NCI-H2029 (cell line): ENCODE results near the gene SHH.
"Not testable (repeated sequence)": the region's sequence is repeated elsewhere in the genome, so short reads cannot be mapped to it uniquely, and the experiment has no call there.

Source experiments
- DNase-seq: peaks from one replicate; lab custom pipeline; 2025; lab: John Stamatoyannopoulos, UW

Gene SHH

DNA sequence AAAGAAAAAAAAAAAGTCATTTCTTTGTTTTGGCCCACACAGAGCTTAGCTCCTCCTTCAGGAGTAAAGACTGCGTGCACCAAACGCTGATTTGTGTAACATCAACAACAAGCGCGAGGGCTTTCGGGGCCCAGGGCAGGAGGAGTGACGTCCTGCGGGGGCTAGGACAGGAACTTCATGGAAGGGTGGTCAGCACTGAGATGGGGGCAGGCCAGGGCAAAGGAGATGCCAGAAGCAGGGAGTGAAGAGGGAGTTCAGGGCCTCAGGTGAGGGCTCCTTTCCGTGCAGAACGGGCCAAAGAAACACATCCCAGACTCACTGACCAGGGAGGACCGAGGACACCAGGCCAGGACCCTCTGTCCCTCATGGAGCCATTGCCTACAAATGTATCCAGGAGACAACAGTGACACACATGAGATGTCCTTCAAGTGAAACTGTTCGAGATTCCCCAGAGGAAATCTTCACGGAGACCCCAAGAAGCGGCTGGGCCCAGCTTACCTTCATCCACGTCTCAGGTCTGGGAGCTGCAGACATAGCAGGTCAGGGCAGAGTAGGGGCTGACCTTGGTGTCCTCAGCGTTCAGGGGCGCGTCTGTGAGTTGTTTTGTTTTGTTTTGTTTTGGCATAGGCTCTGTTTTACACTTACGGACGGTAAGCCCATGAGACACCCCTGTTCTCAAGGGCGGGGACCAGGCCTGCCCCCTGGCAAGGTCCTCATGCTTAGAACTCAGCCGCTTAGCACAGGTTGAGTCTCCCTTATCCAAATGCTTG, 30.4 kb upstream of the SHH start:
- DNase-seq = no peak

DNA sequence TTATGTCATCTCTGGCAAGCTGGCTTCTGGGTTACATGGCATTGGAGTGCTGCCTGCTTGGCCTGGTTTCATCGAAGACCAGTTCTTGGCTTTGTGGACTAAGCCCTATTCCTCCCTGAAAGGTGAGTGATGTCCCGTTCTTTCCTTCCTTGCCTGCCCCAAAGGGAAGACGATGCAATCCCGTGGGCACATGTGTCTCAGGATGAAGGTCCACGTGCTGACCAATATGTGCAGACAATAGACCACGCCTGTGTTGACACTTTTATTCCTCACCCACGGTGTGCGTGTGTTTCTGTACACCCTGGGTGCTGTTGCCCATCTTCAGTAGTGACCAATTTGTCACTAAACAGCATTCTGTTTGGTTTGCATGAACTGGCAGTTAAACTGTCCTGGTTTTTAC, 28.6 kb upstream of the SHH start:
- no peak for DNase-seq

DNA sequence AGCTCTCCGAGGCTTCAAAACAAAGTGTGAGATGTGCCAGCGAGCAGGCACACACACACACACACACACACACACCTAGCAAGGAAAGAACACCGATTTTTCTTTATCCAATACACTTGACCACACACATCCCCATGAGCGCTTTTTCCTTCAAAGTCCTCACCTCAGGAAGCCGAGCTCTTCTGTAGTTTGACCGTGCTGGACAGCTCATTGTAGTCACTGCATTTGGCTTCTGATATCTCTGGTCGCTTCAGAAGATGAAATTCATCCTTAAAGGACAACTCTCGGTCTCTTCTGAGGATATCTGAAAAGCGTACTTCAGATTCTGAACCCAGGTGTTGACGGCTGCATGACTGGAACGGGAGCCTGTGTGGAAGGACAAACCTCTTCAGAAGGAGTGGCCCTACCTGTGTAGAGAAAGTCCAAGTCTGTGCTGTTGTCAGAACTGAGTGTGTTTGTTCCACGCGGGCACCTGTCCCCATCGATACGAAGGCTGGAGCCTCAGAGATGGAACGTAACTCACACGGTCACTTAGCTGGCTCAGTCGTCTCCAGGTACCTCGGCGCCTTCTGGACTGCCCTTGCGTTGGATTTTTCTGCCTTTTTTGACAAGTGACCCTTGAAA, 28.1 kb upstream of the SHH start:
- DNase-seq = no peak

DNA sequence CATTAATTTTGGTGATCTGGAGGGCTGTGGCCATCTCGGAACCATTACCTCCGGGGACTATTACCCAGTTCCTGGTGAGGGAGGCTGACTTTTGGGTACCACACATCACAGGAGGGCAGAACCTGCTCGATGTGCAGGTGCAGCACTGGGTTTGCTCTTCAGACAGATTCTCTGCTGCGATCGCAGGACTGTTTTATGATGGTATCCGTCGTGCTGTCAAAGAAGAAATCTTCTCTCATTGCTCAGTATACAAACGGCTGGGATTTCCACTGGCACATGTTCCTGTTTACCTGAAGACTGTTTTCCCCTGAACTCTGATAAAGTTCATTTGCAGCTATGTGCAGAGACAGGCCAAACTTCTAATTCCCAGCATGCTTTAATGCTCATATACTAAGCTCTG, 27.2 kb upstream of the SHH start:
- DNase-seq = no peak

DNA sequence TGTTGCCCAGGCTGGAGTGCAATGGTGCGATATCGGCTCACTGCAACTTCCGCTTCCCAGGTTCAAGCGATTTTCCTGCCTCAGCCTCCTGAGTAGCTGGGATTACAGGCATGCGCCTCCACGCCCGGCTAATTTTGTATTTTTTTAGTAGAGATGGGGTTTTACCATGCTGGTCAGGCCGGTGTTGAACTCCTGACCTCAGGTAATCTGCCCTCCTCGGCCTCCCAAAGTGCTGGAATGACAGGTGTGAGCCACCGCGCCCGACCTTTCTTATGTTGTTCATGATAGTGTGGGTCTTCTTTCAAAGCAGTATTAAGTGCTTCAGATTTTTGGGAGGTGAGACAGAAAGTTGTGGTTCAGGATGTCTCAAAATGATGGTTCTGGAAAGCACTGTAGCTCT, 26.0 kb upstream of the SHH start:
- DNase-seq = not testable (repeated sequence)

DNA sequence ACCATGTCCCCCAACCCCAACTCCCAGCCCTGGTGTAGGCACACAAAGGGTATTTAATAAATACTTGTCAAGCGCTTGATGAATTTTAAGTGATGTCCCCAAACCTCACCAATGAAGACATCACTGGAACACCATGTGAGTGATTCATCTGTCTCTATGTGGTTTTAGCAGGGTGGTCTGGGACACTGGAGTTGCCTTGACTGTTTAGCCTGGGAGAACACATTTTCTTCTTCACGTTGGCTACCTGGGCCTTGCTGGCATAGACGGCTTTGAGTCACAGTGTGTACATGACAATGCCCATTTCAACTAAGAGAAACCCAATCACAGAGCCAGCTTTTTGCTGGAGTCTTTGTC, 24.8 kb upstream of the SHH start:
- DNase-seq = no peak

DNA sequence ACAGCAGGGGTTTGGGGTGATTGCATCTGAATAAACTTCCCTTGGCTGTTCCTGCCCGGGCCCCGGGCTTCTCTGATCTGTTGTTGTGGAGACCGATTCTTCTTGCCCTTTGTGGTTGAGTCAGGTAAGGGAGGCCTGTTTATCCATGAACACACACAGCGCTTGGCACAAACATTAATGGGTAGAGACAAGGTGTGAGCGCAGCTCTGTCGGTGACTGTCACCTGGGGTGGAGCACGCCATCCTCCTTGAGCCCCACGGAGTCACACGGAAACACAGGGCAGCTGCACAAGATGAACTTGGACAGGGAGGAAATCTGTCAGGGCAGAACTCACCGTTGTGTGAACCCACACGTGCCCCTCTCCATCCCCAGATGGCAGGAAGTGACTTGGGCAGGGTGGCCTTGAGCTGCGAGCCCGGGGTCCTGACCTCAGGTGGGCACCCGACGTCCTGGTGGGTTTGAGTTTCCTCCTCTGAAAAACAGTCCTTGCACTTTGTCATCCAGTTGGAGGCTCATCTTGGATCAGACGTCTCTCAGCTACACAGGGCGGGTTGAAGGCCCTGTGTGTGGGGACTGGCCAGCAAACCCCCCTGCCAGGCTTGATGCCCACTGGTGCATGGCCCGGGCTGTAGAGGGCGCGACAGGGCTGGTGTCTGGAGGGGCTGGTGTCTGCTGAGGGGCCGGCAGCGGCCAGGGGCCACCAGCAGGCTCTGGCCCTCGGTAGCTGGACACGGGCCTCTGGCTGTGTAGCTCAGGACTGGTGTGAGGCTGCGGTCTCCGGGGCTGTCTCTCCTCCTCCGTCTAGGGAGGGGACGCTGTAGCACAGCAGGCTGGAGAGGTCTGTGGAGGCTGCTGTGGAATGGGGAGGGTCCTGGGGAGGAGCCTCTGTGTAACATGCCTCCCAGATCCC, 24.2 kb upstream of the SHH start:
- no peak for DNase-seq

DNA sequence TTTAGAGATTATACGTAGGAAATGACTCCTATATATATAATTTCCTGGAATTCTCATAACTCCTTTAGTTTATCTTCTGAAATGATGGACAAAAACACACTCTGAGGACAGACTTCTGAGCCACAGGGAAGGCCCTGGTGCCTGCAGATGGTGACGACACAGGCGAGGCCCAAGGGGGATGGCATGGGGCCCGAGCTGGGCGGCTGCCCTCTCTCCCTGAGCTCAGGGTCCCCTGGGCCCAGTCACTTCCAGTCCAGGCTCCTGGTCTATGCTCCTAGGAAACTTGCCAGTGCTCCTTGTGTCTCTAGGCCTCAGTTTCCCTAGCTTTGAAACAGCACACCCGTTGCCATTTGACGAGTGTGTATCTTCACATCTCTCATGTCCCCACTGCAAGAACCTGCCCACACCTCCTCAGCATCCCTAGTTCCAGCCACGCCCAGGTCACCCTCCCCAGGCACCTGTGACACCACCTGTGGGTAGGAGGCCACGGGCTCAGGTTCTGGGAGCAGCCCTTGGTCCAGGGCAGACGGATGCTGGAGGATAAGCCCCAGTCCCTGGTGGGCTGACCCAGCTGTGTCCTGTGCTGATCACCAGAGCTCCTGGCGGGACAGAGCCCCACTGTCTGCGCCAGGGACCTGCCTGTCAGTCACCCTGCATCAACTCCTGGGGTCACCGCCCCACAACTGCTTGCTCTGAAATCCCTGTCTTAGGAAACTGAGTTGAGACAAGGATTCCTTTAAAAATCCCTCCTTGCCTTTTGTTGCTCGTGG, 23.4 kb upstream of the SHH start:
- DNase-seq = no peak

DNA sequence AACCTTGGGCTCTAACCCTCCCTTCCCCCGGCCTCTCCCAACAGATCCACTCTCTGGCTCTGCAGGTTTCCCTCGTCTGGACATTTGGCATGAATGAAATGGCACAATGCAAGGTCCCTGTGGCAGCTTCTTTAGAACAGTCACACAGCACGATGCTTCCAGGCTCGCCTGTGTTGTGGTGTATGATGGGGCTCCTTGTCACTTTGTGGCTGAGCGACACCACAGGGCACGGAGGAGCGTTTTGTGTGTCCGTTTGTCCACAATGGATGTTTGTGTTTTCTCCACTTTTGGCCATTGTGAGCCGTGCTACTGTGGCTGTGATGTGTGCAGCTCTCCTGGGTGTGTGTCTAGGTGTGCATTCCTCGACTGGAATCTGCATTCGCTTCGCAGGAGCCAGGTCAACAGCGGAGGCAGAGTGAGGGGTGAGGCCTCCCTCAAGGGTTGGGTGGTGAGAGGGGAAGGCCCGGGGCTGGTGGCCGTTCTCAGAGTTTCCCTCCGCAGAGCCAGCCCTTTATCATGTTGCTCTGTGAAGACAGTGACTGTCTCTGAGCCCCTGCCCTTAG, 22.3 kb upstream of the SHH start:
- DNase-seq = no peak

DNA sequence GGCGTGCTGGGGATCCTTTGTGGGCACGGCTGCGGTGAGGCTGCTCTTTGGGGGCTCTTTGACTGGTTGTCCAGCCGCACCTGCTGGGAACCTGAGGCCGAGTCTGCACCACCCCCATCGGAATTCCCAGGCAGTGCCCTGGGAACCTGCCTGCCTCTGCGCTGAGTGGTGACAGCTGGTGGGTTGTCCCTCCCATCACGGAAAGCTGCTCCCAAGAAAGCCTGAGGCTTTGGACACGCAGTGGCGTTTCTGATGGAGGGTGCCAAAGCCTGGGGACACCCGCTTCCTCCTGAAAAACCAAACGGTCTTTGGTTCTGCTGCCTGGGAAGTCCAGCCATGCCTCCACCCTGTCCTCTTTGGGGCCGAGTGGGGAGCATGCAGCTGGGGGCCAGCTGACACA, 21.4 kb upstream of the SHH start:
- DNase-seq = no peak

DNA sequence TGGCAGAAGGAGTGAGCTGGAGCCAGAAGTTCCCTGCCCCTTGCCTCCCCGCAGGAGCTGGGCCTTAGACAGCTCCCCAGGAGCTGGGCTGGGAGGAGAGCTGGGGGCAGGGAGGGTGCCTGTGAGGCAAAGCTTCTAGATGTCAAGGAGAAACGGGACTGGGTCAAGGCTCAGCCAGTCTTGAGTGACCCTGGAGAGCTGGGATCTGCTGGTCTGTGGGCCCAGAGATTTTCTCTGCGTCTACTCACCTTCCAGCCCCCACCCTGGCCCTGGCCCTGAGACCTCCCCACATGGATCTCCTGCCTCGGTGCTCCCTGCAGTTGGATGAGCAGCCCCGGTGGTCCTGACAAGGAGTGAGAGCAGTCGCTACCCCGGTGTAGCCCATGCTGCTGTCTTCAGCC, 20.3 kb upstream of the SHH start:
- DNase-seq = no peak

DNA sequence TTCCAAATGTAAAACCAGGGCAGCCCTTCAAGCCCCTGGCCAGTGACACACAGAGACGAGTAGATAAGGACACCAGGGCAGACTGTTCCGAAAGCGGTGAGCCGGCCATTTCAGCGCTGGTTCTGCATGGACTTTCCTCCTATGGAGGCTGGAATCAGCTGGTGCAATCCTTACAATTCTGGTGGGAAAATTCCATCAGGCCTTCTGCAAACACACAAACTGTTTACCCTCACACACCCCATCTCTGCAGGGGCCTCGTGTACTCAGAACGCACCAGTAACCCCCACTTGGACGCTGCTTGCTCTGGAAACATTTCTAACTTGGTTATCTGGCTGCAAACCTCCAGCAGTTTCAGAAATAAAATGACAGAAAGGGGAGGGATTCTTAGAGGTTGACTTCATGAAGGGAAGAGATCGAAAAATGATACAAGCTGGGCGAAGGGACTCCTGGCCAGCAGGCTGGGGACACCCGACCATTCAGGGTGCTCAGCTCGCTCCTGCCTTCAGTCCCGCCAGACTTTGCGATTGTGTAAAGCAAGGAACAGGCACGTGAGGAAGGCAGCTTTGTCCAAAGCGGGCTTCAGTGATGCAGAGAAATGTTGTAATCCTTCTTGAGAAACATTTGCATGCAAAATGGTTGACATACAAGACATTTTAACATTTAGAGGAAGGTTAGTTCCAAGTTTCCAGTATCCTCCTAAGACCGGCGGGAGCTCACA, 19.7 kb upstream of the SHH start:
- DNase-seq = no peak

DNA sequence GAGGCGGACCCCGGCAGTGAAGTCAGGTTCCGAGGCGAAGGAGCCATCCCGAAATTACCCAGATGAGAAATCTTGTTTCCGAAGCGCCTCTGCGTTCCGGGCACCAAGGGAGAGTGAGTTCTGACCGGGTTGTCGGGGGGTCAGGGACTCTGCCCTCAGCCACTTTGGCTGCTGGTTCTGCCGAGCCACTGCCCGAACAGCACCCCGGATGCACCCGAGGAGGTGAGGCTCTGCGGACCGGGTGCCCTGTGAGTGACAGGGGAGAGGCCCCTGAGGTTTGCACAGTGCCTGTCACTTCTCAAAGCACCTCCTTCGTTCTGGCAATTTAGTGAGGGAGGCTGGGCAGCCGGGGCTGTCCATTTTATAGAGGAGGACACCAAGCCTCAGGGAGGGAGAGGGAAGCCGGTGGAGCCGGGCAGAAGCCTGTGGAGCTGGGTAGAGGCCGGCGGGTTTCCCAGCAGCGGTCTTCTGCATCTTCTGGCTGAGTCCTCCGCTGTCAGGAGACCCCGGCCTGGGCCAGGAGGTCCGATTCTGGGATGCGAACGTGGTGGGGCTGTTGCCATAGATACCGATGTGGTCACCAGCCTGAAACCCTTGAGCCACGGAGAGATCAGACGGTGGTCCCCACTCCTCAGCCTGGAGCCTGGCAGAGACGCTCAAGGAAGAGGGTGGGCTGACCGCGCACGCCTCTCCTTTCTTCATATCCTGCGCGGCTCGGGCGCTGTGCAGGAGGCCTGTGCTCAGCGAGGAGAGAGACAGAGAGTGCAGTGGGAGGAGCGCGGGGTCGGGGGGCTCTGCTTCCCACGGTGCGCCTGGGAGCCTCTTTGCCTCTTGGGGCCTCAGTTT, 18.9 kb upstream of the SHH start:
- DNase-seq = no peak

DNA sequence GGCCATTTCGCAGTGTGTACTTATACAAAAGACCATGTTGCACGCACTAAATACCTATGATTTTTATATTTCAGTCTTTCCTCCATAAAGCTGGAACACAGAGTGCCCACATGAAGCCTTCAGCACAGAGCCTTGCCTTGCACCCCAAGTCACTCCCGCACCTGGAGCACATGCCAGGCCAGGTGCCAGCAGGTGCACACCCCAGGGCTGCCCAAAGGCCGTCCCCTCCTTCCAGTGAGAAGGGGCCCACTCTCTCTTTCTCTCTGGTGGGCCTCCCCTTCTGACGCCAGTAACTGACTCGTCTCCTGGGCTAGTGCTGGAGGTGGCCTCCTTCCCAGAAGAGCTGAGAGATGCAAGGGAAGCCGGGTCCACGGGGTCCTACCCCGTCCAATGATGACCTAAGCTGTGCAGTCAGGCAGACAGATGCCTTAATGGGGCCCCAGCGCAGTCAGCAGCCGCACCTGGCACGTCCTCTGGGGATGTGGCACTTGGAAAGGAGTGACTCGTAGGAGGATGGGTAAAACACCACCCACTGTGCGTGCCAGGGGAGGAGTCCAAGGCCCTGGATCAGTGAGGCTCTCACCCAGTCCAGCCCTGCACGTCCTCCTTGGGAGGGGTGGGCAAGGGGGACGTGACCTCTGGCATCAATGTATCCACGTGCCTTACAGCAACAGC, 17.7 kb upstream of the SHH start:
- DNase-seq = no peak

DNA sequence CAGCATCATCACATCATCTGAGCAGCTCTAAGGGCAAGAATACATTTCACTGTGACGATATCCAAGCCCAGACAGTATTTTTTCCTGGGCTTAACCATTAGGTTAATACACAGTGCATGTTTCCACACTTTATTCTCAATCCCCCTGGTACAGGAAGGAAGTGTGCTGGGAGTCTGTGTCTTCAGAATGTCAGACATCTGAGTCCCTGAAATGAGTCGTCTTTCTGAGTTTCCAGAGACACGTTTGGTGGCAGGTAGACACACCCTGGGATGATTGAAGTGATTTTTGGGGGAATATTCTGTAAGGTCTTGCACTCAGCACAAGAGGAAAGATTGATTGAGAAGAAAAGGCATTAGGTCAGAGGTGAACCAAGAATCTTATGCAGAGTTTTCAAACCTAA, 13.1 kb upstream of the SHH start:
- no peak for DNase-seq

DNA sequence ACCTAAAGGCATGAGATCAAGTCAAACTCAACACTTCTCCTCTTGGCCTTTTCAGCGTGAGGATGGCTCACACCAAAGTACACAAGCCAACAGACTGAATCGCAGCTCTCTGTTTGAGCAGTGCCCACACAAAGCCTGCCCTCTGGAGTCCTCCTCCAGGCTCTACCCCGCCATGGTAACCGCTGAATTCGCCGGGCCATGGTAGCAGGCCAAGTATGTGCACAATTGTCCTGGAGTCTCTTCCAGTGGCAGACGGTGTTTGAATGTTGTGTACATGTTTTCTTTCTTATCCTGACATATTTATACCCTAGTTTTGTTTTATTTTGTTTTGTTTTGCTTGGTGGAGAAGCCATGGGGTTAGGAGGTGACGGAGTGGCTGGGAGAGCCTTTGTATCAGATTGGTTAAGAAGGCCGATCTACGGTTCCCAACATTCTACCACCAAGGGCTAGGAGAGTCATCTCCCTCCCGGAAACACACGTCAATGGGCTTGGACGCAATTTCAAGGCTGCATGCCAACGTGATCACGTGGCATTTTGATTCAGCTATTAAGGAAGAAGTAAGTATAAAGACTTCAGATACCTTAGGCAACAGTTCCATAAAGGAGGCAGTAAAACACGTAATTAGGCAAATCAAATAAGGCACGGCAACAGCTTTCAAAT, 12.1 kb upstream of the SHH start:
- peak; percentile 28 for DNase-seq

DNA sequence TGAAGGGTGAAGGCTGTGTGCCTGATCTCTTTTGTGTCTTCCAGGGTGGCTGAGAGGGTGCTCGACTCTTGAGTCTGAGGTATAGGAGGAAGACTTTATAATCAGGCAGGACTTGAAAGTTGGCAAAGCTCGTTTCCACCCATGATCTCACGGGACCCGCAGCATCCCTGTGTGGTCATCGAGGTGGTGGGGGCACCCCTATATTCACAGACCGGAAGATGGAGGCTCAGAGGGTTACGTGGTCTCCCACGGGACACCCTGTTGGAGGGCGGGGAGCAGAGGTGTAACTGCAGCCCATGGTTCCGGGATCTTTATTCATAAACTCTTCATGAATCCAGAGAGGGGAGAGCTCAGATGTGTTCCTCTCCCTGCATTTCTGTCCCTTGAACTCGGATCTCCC, 9.6 kb upstream of the SHH start:
- DNase-seq = no peak

DNA sequence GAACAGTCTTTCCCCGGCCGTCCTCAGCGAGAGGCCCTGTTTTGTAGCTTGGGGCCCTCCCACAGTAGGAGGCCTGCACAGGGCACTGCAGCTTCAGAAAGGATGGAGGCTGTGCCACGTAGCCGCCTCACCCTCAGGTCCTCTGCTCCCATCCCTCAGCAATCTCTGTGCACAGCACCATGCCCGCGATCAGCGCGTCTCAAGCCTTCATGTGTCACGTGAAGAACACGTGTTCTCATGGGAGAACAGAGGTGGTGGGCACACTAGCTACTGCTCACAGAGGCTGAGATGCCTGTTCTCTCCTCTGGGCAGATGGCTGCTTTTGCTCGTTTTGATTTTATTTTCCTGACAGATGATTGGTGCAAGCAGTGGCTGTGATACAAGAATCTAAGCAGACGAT, 8.5 kb upstream of the SHH start:
- DNase-seq = no peak

DNA sequence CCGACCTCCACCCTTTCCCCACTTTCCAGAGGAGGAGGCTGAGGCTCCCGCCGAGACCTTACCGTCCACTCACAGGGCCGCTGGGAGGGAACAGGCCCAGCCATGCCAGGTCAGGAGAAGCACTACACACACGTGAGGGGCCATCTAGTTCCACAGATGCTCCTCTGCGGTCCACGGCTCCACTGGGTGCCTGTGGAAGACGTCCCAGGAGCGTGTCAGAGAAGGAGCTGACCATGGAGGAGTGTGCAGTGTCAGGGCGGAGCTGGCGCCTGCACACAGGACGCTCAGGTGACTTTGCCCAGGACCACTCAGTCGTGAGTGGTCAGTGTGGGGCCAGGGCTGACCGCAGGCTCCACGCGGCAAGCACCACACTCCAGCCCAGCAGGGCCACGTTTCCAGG, 8.0 kb upstream of the SHH start:
- no peak for DNase-seq
